ENCODE data around the gene ANO5. TPM values are rescaled to one million over a fixed set of nuclear protein-coding genes. Genes with fewer than 3 reads are reported as not detected.
A peak's percentile ranks its signal among the peaks of the same experiment; 100 is the strongest.

ANO5 gene
- under 1 TPM; 0.40 to 0.81 (median 0.62) TPM for total RNA-seq

- no peaks in the 10 kb centered on the region for H3K36me3 ChIP-seq
- H3K27me3 ChIP-seq, result peaks cover 20% of the 10 kb centered on the region
- DNase-seq (ENCODE audit: low spot score in 2 of 2), result peak; percentile 55 to 77
- H3K9me3 ChIP-seq, result no peaks in the 10 kb centered on the region
- H3K27ac ChIP-seq, result no peak within 1 kb of the TSS
- WGBS, result 3% methylated on average over 55 of the region's 56 CpGs
- TF ChIP-seq EP300 (IDR thresholded peaks at IDR 0.05) (no peak), POLR2AphosphoS5 (IDR thresholded peaks at IDR 0.05) (no peak), CTCF (IDR thresholded peaks at IDR 0.05) (no peak), POLR2A (IDR thresholded peaks at IDR 0.05) (no peak)
- H3K4me1 ChIP-seq, result peaks cover 16% of the 10 kb centered on the region
- peak within 1 kb of the TSS; percentile 59 for H3K4me3 ChIP-seq
Observed at GRCh38 chr11:22192642-22193347, at the start of gene ANO5. TSS of gene ANO5 (plus strand) at chr11:22193085. CDS start at chr11:22193493, 408 bp downstream.

GRCh38 chr11:22151649-22152197 lies 41.2 kb upstream of the ANO5 start:
- Histone ChIP-seq H3K9me3 (no peaks in the 10 kb centered on the region), H3K27ac (no peak overlapping the region), H3K4me3 (no peak overlapping the region), H3K27me3 (no peaks in the 10 kb centered on the region), H3K36me3 (no peaks in the 10 kb centered on the region), H3K4me1 (no peaks in the 10 kb centered on the region)
- DNase-seq (ENCODE audit: low spot score in 2 of 2), result no peak
- WGBS, result 88% methylated on average over 4 of the region's 4 CpGs
- no peak for TF ChIP-seq POLR2A (IDR thresholded peaks at IDR 0.05)
- no peak for TF ChIP-seq EP300 (IDR thresholded peaks at IDR 0.05)
- TF ChIP-seq CTCF (IDR thresholded peaks at IDR 0.05), result no peak
- no peak for TF ChIP-seq POLR2AphosphoS5 (IDR thresholded peaks at IDR 0.05)

GRCh38 chr11:22157531-22157930 lies 35.4 kb upstream of the ANO5 start:
- 85% methylated on average over 2 of the region's 2 CpGs for WGBS
- Histone ChIP-seq H3K36me3 (no peaks in the 10 kb centered on the region), H3K4me3 (no peak overlapping the region), H3K27ac (no peak overlapping the region), H3K27me3 (no peaks in the 10 kb centered on the region), H3K4me1 (no peaks in the 10 kb centered on the region), H3K9me3 (no peaks in the 10 kb centered on the region)
- no peak for TF ChIP-seq EP300 (IDR thresholded peaks at IDR 0.05)
- TF ChIP-seq CTCF (IDR thresholded peaks at IDR 0.05), result no peak
- no peak for TF ChIP-seq POLR2AphosphoS5 (IDR thresholded peaks at IDR 0.05)
- TF ChIP-seq POLR2A (IDR thresholded peaks at IDR 0.05), result no peak
- no peak for DNase-seq (ENCODE audit: low spot score in 2 of 2)

- no peak for DNase-seq (ENCODE audit: low spot score in 2 of 2)
- H3K9me3 ChIP-seq, result no peaks in the 10 kb centered on the region
- no peak overlapping the region for H3K27ac ChIP-seq
- H3K4me3 ChIP-seq, result no peak overlapping the region
- no peaks in the 10 kb centered on the region for H3K27me3 ChIP-seq
- TF ChIP-seq EP300 (IDR thresholded peaks at IDR 0.05), result no peak
- TF ChIP-seq POLR2A (IDR thresholded peaks at IDR 0.05), result no peak
- no peak for TF ChIP-seq CTCF (IDR thresholded peaks at IDR 0.05)
- TF ChIP-seq POLR2AphosphoS5 (IDR thresholded peaks at IDR 0.05), result no peak
- WGBS, result 36% methylated on average over 1 of the region's 1 CpG
- H3K4me1 ChIP-seq, result no peaks in the 10 kb centered on the region
- no peaks in the 10 kb centered on the region for H3K36me3 ChIP-seq
Observed at GRCh38 chr11:22161489-22161888, 31.4 kb upstream of the ANO5 start.

- 81% methylated on average over 3 of the region's 3 CpGs for WGBS
- no peaks in the 10 kb centered on the region for H3K4me1 ChIP-seq
- TF ChIP-seq POLR2AphosphoS5 (IDR thresholded peaks at IDR 0.05), result no peak
- no peak for TF ChIP-seq POLR2A (IDR thresholded peaks at IDR 0.05)
- TF ChIP-seq EP300 (IDR thresholded peaks at IDR 0.05), result no peak
- no peak for TF ChIP-seq CTCF (IDR thresholded peaks at IDR 0.05)
- no peak overlapping the region for H3K4me3 ChIP-seq
- no peaks in the 10 kb centered on the region for H3K9me3 ChIP-seq
- H3K27me3 ChIP-seq, result no peaks in the 10 kb centered on the region
- no peaks in the 10 kb centered on the region for H3K36me3 ChIP-seq
- no peak for DNase-seq (ENCODE audit: low spot score in 2 of 2)
- H3K27ac ChIP-seq, result no peak overlapping the region
Observed at GRCh38 chr11:22162756-22163155, 30.1 kb upstream of the ANO5 start.
